Coronary artery (tissue), 2 donors: ENCODE measurements around the gene KLC4.

Experiments
- DNase-seq: peaks from one replicate; pipeline ENCODE4 v3.0.0-alpha.2; 2017; ENCODE audit warnings: low spot score
- H3K27ac ChIP-seq, 2 donors: fragments of 200-600 bp; sonication (generic); one replicate each; pipeline ENCODE4 v1.5.1; 2016 to 2019
- H3K4me3 ChIP-seq: fragments of 200-600 bp; sonication (generic); 2 replicates; pipeline ENCODE4 v1.5.1; 2016; ENCODE audit warnings: mild to moderate bottlenecking, moderate library complexity
- TF ChIP-seq, protein P1 (sequence below): fragments of 200-600 bp; sonication (generic); IDR thresholded peaks from one replicate; pipeline ENCODE4 v1.5.1; 2019; ENCODE audit warnings: antibody characterized with exemption

The KLC4 gene

DNA sequence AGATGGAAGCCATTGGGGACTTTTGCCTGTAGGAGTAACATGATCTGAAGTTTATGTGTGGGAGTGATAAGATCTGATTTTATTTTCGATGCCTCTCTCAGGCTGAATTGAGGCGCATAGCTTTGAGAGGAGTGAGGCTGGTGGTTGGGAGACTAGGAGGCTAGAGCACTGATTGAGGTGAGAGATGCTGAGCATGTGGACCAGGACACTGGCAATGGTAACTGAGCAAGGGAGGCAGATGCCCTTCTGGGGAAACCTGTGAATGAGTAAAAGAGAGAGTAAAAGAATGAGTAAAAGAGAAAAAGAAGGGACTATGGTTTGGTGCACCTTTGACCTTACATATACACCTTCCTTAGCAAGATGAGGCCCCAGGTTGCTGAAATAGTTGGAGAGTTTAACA lies 35.0 kb upstream of the KLC4 start:
- Histone ChIP-seq H3K4me3 (no peak overlapping the region), H3K27ac (no peak overlapping the region)
- DNase-seq, result no peak
- TF ChIP-seq, protein P1, sequence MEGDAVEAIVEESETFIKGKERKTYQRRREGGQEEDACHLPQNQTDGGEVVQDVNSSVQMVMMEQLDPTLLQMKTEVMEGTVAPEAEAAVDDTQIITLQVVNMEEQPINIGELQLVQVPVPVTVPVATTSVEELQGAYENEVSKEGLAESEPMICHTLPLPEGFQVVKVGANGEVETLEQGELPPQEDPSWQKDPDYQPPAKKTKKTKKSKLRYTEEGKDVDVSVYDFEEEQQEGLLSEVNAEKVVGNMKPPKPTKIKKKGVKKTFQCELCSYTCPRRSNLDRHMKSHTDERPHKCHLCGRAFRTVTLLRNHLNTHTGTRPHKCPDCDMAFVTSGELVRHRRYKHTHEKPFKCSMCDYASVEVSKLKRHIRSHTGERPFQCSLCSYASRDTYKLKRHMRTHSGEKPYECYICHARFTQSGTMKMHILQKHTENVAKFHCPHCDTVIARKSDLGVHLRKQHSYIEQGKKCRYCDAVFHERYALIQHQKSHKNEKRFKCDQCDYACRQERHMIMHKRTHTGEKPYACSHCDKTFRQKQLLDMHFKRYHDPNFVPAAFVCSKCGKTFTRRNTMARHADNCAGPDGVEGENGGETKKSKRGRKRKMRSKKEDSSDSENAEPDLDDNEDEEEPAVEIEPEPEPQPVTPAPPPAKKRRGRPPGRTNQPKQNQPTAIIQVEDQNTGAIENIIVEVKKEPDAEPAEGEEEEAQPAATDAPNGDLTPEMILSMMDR, result no peak

DNA sequence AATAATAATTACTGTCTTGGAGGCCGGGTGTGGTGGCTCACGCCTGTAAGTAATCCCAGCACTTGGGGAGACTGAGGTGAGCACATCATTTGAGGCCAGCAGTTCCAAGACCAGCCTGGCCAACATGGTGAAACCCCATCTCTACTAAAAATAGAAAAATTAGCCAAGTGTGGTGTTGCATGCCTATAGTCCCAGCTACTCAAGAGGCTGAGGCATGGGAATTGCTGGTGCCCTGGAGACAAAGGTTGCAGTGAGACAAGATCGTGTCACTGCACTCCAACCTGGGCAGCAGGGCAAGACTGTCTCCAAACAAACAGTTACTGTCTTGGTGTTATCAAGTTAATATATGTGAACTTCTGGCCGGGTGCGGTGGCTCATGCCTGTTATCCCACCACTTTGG lies 33.1 kb upstream of the KLC4 start:
- TF ChIP-seq, protein P1, result no peak
- no peak for DNase-seq
- Histone ChIP-seq H3K27ac (no peak overlapping the region), H3K4me3 (no peak overlapping the region)

DNA sequence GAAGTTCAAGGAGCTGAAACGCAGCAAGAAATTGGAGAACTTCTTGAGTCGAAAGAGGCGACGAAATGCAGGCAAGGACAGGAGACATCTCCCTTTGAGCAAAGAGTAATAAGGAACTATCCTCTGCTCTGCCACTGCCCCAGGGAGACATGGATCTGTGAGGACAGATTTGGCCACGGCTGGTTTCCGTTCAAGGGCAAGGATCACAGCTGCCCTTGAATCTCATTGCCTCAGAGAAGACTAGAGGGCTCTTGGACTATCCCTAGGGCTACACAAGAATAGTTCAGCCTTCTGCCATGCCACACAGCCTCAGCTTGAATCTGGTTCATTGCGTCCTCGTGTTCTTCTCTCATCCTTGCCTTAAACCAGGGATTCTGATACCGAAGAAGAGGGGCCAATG lies 30.3 kb upstream of the KLC4 start:
- Histone ChIP-seq H3K4me3 (no peak overlapping the region), H3K27ac (no peak overlapping the region)
- no peak for DNase-seq
- TF ChIP-seq, protein P1, result no peak

DNA sequence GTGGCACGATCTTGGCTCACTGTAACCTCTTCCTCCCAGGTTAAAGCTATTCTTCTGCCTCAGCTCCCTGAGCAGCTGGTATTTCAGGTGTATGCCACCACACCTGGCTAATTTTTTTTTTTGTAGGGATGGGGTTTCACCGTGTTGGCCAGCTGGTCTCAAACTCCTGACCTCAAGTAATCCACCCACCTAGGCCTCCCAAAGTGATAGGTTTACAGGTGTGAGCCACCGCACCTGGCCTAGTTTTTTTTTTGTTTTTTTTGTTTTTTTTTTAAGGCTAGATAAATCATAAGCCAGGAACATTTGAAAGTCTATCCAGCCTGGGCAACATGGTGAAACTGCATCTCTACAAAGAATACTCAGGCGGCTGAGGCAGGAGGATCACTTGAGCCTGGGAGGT lies 27.1 kb upstream of the KLC4 start:
- no peak for DNase-seq
- TF ChIP-seq, protein P1, result no peak
- Histone ChIP-seq H3K4me3 (no peak overlapping the region), H3K27ac (no peak overlapping the region)

DNA sequence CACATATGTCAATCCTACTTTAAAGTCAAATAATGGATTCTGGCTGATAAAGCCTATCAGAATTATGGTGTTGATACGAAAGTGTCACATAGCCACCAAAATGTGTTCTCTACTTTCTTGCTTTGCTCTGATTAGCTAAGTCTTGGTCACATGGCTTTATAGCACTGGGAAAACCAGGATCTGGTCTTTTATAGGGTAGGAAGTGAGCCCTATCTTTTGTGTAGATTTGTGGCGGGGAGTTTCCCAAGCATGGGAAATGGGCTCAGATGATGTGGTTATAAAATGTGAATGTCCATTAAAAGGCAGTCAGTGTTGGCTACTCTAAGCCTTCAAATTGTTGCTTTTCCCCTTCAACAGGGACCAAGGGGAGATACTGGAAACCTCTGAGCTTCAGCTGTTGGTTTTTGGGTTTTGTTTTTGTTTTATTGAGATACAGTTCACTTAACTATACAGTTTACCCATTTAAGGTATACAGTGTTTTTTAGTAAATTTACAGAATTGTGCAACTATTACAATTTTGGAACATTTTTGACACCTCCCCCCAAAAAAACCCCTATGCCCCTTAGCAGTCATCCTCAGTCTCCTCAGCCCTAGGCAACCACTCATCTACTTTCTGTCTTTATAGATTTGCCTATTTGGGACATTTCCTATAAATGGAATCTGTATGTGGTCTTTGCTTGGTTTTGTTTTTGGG lies 25.8 kb upstream of the KLC4 start:
- no peak for DNase-seq
- Histone ChIP-seq H3K4me3 (no peak overlapping the region), H3K27ac (no peak overlapping the region)
- TF ChIP-seq, protein P1, result no peak

DNA sequence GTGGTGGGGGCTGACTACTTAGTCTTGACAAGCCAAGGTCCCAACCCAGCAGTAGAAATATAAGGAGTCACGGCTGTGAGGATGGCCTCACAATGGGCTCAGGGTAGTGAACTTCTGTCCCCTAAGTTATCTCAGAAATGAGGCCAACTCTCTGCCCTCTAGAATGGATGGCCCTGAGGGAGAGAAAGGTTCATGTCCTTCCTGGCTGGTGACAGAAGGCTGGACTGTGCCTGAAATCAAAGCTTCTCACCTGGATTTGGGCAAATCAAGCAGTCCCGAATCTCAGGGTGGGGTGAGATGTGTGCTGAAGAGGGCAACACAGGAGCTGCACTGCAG lies 25.3 kb upstream of the KLC4 start:
- TF ChIP-seq, protein P1, result no peak
- no peak overlapping the region for H3K4me3 ChIP-seq
- H3K27ac ChIP-seq, result no peak overlapping the region
- no peak for DNase-seq

DNA sequence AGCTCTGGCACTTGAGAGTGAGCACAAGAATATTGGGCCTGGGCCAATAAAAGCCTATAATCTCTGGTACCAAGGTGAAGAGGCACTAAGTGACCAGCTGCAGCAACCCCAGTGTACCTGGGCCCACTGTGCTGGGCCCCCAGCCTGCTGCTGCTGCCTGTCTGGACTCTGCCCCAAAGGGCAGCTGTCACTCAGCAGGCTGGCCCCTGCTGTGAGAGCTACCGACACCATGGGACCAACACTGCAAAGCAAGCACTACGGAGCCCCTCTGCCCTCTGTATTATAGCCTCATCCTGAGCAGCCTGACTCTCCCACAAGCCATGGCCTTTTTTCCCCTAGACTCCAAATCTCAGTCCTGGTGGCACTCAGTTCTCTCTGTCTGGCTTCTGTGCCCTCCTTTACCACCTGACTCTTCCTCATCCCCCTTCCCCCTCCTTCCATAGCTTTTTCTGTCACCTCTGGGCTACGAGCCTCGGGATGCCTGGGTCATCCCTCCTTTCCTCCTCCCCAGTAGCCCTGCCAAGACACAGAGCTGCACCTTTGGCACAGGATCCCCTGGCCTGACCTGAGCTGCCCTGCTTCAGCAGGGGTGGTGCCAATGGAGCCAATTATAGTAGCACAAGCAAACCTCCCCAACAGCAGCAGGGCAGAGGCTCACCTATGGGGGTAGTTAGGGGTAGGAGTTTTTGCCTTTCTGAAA lies 23.8 kb upstream of the KLC4 start:
- TF ChIP-seq, protein P1, result no peak
- Histone ChIP-seq H3K27ac (no peak overlapping the region), H3K4me3 (no peak overlapping the region)
- DNase-seq, result no peak
